GM19099 (cell line): ENCODE results near the gene POU2AF1.

Experiments
- POLR2A ChIP-seq: IDR thresholded peaks from 3 replicates; pipeline ENCODE4 v1.6.1; 2011; ENCODE audit warnings: low read depth; ENCODE audit not compliant: insufficient read length; ENCODE audit errors: extremely low read depth

POU2AF1 gene

DNA sequence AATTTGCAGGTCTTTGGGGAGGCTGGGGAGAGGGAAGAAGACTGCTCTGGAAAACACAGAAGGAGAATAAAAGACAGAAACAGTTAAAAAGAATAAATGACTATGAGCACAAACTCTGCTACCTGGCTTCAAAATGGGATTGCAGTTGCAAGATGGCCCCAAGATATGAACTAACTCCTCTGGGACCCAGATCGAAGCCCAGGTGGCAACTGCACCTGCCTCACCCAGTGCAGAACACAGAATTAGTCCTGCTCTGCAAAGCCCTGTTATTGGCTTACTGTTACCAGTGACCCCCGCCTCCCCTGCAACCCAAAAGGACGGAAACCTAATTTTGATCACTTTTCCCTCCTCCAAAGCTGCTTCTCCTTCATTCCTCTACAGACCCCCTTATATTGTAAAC is 35.9 kb upstream of the POU2AF1 start:
- TF ChIP-seq POLR2A, result no peak

DNA sequence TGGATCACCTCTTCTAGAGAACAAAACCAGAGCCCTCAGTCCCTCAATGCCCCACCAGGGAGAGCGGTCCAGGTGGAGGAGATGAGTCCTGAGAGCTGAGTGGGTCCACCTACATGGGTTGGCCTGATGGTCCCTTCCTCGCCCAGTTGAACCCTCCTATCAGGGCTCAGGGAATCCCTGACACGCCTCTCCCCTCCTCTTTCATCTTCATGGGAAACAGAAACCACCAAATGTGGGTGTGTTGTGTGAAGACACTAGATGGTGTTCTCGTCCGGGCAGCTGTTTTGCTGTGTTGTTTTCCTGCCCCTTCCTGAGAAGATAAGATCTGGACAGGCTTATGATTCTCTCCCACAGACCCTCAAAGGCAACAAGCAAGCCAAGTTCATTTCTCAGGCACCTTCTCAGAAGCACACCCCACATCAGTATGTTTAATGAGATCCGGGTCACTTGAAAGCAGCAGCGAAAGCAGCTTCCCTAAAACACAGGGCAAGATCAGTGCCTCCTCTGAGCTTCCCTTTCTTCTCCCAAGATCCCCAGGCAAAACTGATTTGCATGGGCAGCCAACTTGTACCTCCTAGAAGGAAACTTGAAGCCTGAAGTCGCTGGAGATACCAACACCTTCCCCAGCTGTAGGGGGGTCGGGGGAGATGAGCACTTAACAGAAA is 35.3 kb upstream of the POU2AF1 start:
- TF ChIP-seq POLR2A, result peak; percentile 56

DNA sequence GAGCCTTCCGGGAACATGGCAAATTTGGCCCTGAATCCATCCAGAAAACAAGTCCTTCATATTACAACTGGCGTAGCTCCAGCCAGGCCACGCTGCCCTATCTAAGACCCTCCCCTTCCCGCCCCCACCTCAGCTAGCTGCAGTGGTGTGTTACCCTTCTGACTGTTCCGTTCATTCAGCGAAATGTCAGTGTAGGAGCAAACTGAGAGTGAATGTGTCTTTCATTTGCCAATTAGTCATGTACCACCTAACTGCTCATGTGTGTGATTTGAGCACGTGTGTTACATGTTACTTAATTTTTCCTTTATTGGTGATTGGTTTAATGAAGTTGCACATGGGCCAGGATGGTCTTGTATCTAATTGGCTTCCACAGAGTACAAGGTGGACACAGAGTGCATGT is 34.8 kb upstream of the POU2AF1 start:
- TF ChIP-seq POLR2A, result no peak

DNA sequence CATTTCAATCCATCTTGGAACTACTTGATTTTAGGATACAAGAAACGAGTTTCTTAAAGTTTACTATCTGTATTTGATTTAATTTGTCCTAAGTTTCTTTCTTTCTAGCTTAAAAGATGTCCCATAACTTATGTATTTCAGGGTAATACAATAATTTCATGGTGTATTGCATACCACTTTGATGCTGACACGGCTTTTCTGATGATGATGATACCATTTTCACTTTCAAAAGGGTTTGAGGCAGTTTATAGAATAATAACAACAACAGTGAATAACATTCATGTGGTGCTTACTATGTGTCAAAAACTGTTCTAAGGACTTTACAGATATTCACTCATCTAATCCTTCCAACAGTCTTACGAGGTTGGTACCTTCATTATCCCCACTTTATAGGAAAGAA is 33.2 kb upstream of the POU2AF1 start:
- no peak for TF ChIP-seq POLR2A

DNA sequence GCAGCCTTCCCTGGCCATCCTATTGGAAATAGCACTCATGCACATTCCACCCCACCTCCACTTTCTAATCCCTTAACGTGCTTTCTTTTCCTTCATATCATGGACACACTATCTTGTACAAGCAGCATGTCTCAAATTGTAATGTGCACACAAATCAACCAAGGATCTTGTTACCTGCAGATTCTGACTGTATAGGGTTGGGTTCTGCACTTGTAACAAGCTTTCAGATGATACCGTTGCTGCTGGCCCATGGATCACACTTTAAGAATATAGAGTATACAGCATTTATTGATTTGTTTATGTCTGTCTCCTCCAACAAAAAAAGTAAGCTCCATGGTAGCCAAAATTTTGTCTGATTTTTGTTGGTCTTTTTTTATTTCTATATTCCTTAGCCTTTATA is 32.4 kb upstream of the POU2AF1 start:
- TF ChIP-seq POLR2A, result no peak

DNA sequence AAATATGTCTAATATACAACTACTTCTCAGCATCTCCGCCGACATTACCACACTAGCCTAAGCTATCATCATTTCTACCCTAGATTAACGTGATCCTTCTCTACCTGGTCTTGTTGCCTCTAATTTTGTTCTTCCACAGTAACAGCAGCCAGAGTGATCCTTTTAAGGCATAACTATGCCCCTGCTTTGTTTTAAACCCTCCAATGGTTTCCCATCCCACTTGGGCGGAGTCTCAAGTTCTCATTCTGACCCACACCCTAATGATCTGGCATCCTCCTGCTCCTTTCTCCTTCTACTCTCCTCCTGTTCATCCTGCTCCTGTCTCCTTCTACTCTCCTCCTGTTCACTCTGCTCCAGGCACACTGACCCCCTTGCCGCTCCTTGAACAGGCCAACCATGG is 31.9 kb upstream of the POU2AF1 start:
- no peak for TF ChIP-seq POLR2A

DNA sequence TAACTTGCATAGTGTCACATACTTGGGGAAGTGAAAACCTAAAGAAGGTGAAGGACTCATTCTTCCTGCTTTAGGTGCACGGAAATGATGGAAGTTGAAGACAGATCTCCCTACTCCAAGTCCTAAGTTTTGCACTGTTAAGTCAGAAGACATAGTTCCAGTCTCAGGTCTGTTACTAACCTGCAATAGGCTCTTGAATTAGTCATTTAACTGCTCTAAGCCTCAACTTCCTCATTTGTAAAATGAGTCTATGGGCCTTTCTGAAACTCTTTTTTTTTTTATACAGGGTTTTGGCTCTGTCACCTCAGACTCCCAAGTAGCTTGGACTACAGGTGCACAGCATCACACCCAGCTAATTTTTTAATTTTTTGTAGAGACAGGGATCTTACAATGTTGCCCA is 30.8 kb upstream of the POU2AF1 start:
- TF ChIP-seq POLR2A, result no peak

DNA sequence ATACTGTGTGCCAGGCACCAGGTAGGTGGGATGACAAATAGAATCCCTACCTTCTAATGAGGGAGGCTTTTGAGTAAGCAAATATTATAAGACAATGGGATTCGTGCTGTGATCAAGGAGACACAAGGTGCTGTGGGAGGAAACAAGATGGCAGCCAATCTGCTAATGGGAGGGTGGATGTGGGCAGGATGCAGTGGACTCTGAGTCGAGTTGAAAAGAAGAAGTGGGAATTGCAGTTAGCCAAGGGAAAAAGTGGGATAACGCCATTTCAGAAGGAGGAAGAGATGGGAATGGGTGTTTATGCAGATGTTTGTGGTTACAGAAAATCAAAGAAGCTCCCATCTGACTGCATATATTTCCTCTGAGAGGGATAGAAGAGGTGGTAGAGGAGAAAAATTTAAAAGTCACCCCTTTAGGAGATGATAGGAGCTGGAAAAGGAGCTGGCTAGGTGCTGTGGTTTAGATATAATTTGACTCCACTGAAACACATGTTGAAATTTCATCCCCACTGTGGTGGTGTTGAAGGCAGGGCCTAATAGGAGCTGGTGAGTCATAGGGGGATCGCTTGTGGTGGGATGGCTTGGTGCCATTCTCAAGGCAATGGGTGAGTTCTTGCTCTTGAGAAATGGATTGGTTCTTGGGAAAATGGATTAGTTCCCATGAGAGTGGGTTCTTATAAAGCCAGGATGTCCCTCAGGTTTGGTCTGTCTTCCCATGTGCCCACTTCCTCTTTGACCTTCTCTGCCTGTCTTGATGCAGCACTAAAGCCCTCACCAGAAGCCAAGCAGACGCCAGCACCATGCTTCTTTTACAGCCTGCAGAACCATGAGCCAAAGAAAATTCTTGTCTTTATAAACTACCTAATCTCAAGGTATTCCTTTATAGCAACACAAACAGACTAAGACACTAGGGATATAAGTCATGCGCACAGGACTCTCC is 30.0 kb upstream of the POU2AF1 start:
- TF ChIP-seq POLR2A, result no peak

DNA sequence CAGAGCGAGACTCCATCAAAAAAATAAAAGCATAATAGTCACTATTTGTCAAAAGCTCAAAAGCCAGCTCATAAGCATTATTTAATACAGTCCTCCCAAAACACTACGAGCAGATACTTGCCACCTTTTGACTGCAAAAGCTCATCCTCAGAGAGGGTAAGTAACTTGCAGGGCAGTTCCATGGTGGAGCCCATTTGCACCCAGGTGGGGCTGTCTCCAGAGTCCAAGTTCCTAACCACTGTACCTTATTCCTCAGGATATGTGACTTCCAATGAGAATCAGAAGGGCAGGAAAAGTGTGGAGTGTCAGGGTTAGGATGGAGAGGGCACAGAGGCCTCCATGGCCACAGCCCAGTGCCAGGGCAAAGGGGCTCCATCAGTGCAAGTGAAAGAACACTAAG is 28.6 kb upstream of the POU2AF1 start:
- no peak for TF ChIP-seq POLR2A

DNA sequence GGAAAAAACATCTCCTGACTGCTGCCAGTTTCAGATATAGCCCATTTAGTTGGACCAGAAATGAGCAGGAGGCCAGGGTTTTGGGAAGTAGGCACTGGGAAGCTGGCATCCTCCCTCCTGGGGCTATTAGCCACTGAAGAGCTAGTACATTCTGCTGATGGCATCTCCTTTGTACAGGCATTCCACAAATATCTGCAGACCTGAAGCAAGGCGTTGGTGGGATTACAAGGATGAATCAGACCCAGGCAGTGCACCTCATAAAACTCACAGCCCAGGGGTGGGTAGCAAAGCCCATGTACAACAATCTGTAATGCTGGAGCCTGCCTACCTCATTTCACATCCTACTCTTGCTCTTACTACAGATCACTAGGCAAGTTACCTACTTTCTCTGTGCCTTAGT is 27.5 kb upstream of the POU2AF1 start:
- no peak for TF ChIP-seq POLR2A

DNA sequence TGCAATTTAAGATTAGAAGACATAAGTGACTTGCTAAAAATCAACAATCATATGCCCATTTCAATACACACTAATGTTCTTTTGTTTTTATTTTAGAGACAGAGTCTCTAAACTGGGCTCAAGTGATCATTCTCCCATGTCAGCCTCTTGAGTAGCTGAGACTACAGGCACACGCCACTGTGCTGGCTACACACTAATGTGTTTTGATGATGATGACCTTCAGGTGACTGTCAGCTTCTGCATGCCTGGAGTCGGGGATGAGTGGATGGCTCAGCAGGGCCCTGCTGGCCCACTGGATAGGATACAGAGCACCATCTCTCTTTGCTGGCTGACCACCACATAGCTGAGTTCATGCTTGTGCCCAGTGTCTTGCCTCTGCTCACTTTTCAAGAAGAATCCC is 27.0 kb upstream of the POU2AF1 start:
- TF ChIP-seq POLR2A, result no peak

DNA sequence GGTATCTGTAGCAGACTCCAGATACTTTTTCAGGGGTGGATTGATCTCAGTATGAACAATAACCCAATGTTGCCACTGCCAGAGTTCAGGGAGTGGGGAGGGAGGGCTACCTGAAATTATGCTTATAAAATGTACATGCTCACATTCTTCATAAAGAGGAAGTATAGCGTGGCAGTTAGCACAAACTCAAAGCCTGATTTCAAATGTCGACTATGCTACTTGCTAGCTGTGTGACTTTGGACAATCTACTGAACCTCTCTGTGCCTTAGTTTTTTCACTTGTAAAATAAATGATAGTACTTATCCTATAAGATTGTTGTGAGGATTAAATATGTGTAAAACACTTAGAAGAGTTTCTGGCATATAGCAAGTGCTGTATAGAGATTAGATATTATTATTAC is 26.5 kb upstream of the POU2AF1 start:
- no peak for TF ChIP-seq POLR2A

DNA sequence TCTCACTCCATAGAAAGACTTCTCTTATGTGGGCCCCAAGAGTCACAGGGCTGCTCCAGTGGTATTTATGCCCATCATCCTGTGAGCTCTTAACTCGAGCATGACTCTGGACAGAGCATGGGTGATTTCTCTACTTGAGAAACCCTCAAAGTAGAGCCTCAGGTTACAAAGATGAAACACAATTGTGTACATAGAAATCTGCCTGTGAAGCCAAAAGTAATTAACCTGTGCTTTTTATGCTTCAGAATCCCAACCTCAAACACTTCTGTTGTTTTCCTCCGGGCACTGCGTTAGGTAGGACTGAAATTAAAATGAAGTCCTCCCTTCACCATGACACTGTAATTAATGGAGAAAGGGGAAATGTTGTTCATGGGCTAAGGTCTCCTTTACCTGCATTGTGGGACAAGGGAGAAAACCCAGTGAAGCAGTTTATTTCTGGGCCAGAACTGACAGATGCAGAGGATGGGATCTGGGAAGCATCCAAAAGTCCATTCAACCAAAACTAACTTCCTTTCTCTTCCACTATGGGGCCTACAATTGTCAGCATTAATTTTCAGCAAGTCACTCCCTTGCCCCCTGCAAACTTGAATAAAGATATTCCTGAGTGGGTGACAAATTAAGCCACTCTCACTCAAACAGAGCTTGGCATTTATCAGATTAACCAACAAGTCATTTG is 24.1 kb upstream of the POU2AF1 start:
- no peak for TF ChIP-seq POLR2A

DNA sequence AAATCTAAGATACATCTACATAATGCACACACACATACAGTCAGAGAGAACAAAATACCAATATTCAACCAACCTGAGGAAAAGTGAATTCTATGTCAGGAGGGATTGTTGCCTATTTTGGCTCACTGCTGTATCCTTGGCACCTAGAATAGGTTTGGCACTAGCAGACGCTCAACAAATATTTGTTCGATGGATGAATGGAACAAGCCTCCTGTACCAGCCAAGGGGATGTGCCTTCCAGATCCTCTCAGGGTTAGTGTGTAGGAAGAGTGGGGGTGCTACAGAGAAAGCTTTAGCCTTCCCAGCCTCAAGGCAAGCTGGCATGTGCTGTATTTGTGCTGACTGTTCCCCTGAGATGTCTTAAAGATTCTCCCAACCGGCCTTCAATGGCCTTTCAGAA is 23.3 kb upstream of the POU2AF1 start:
- no peak for TF ChIP-seq POLR2A

DNA sequence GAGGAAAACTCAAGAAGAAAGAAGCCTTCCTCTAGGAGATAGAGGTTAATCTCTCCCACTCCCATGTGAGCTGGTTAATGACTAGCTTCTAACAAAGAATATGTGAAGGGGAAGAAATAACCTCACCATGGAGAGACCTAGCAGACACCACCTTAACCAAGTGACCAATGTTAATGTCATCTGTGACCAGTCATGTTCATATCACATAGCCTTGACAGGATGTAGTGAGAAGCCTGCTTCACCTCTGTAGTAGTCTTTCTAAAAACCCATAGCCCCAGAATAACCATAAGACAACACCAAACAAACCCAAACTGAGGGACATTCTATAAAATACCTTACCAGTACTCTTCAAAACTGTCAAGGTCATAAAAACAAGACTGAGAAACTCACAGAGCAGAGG is 21.5 kb upstream of the POU2AF1 start:
- no peak for TF ChIP-seq POLR2A
